Measurements from ENCODE around the gene FLNA. TPM values are rescaled to one million over a fixed set of nuclear protein-coding genes. Genes with fewer than 3 reads are reported as not detected.

Gene FLNA
- total and polyA plus RNA-seq, 4 experiments from 2014 or later = 87.4 to 871 (median 761) TPM

DNA sequence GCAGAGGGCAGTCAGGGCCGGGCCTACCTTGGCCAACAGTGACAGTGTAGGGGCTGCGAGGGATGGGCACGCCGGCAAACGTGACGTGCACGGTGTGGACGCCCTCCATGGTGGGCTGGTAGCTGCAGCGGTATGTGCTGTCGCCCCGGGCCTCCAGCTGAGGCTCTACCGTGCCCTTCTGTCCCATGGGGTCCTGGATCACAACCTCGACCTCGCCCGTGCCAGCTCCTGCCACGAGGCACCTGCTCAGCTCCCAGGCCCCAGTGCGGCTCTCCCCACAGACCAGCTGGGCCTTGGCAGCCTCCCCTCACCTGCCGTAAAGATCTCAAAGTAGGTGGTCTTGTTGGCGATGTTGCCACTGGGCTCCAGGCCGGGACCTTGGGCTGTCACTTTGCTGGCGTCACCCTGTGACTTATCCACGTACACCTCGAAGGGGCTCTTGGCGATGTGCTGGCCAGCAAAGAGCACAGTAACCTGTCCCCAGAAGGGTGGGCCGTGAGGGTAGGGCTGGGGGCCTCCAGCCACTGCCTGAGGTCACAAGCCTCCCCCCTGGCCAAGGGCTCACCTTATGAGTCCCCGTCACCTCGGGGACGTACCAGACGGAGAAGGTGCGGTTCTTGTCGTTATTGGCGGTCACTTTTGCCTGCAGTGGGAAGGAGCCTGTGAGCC is 8.3 kb downstream of the FLNA start:
- ChIA-PET POLR2A (ENCODE audit: partially characterized antibody) (interaction anchor here (6.8 to 10.9 kb wide), 2 partner anchors 13 to 32 kb away, joined by 69 to 245 read pairs; partner anchors contain the start of gene RPL10), CTCF (ENCODE audit: partially characterized antibody) (interaction anchor here (0.7 to 1.4 kb wide), 2 partner anchors 9 to 33 kb away, joined by 3 read pairs; no protein-coding TSS in a partner anchor)
- peak overlapping the region; percentile 92 for H3K27ac ChIP-seq (ENCODE audit: low read depth, low read length)

DNA sequence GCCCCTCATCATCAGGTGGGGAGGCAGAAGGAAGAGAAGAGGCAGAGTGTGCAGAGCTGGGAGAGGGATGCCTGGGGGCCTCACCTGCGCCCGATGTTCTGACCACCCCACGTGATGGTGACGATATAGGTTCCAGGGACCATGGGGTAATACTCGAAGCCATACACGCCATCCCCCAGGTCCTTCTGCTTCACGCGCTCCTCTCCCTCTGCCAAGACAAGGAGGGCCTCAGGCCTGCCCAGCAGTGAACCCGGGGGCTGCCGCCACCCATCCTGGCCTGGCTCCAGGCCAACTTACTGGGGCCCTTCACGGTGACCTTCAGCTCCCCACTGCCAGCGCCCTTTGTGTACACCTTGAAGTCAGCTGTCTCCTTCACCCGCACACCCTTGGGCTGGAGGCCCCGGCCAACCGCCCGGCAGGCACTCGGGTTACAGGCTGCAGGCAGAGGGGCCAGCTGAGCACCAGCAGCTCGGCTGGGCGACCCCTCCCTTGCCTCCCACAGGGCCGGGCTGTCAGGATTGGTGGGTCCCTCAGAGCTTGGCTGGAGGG is 9.3 kb downstream of the FLNA start:
- peaks cover 1 to 55% (median 18%) of the 10 kb centered on the region in 4 donors for H3K4me1 Mint-ChIP-seq
- H3K27ac Mint-ChIP-seq = peak overlapping the region; percentile 52 to 83 (median 69)
- Histone ChIP-seq H3K4me3 (ENCODE audit: low read length in 2 of 2) (no peak overlapping the region), H3K27ac (ENCODE audit: low read depth, low read length) (no peak overlapping the region), H3K27me3 (ENCODE audit: insufficient read depth, low read length) (no peaks in the 10 kb centered on the region), H3K4me1 (ENCODE audit: insufficient read depth, low read length) (peaks cover 69% of the 10 kb centered on the region), H3K36me3 (ENCODE audit: insufficient read depth, low read length) (peaks cover 70% of the 10 kb centered on the region), H3K9me3 (ENCODE audit: control insufficient read depth in 1 of 2, low read length in 2 of 2) (no peaks in the 10 kb centered on the region)
- no peaks in the 10 kb centered on the region for H3K9me3 Mint-ChIP-seq
- peak overlapping the region in 3 of 8 donors; percentile 5 to 32 (median 7) for H3K4me3 Mint-ChIP-seq
- peaks cover 14 to 41% of the 10 kb centered on the region in 2 donors for H3K36me3 Mint-ChIP-seq
- CTCF ChIA-PET (ENCODE audit: partially characterized antibody) = interaction anchor here (0.7 to 1.9 kb wide), 2 partner anchors 9 to 34 kb away, joined by 3 to 4 read pairs; partner anchors contain the start of gene FLNA
- DNase-seq = no peak
- POLR2A ChIA-PET (ENCODE audit: partially characterized antibody) = interaction anchor here (6.8 to 10.9 kb wide), 2 partner anchors 12 to 33 kb away, joined by 69 to 245 read pairs; partner anchors contain the start of gene RPL10
- intact Hi-C loops (cut with micrococcal nuclease) = no loop called here
- no peaks in the 10 kb centered on the region for H3K27me3 Mint-ChIP-seq

More for the DNA sequence above, 8.3 kb downstream of the FLNA start:
- H3K36me3 ChIP-seq (ENCODE audit: insufficient read depth, low read length) = peaks cover 64% of the 10 kb centered on the region
- no peak for DNase-seq
- no peaks in the 10 kb centered on the region for H3K9me3 Mint-ChIP-seq
- H3K4me3 ChIP-seq (ENCODE audit: low read length in 2 of 2) = no peak overlapping the region
- no peaks in the 10 kb centered on the region for H3K27me3 ChIP-seq (ENCODE audit: insufficient read depth, low read length)
- peaks cover 64% of the 10 kb centered on the region for H3K4me1 ChIP-seq (ENCODE audit: insufficient read depth, low read length)
- no peaks in the 10 kb centered on the region for H3K27me3 Mint-ChIP-seq
- H3K36me3 Mint-ChIP-seq = peaks cover 14 to 44% of the 10 kb centered on the region in 2 donors
- no peaks in the 10 kb centered on the region for H3K9me3 ChIP-seq (ENCODE audit: control insufficient read depth in 1 of 2, low read length in 2 of 2)
- peaks cover 1 to 47% (median 18%) of the 10 kb centered on the region in 4 donors for H3K4me1 Mint-ChIP-seq
- H3K4me3 Mint-ChIP-seq = no peak overlapping the region
- H3K27ac Mint-ChIP-seq = peak overlapping the region in 6 of 7 donors; percentile 31 to 86 (median 54)
- intact Hi-C loops (cut with micrococcal nuclease) = no loop called here

DNA sequence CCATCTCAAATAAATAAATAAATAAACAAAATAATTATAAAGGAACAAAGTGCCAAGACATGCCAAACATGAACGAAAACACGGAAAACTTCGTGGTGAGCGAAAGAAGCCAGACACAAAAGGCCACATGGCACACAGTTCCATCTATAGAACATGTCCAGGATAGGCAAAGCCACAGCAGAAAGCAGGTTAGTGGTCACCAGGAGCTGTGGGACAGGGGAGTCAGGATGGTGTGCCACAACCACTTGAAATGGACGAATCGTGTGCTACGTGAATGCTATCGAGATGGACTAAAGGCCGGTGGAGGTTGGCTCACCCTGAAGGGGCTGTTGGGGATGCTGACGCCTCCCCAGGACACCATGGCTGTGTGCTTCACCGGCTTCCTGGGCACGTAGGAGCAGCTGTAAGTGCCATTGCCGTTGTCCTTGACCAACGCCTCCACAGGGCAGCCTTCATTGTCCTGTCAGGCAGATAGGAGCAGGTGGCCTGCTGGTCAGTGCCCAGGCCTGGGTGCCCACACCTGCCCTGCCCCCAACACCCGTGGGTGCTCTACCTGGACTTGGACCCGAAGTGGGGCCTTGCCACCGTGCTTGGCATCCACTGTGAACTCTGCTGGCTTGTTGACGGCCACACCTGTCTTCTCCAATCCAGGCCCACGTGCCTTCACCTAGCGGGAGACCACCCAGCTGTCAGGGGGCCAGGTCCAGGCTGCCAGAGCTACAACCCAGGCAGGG is 10.6 kb downstream of the FLNA start:
- H3K27me3 Mint-ChIP-seq = no peaks in the 10 kb centered on the region
- ChIA-PET POLR2A (ENCODE audit: partially characterized antibody) (interaction anchor here (0.9 to 10.9 kb wide), 2 partner anchors 11 to 16 kb away, joined by 3 to 245 read pairs; no protein-coding TSS in a partner anchor), CTCF (ENCODE audit: partially characterized antibody) (interaction anchor here (1.9 kb wide), 1 partner anchor 11 kb away, joined by 4 read pairs; the partner anchor contains the start of gene FLNA)
- no peak overlapping the region for H3K4me3 ChIP-seq (ENCODE audit: low read length in 2 of 2)
- peak overlapping the region in 2 of 8 donors; percentile 32 to 43 for H3K4me3 Mint-ChIP-seq
- no peaks in the 10 kb centered on the region for H3K27me3 ChIP-seq (ENCODE audit: insufficient read depth, low read length)
- DNase-seq = no peak
- peaks cover 1 to 51% (median 15%) of the 10 kb centered on the region in 4 donors for H3K4me1 Mint-ChIP-seq
- peaks cover 81% of the 10 kb centered on the region for H3K4me1 ChIP-seq (ENCODE audit: insufficient read depth, low read length)
- H3K9me3 Mint-ChIP-seq = no peaks in the 10 kb centered on the region
- intact Hi-C loops (cut with micrococcal nuclease) = no loop called here
- peaks cover 11 to 36% of the 10 kb centered on the region in 2 donors for H3K36me3 Mint-ChIP-seq
- no peaks in the 10 kb centered on the region for H3K9me3 ChIP-seq (ENCODE audit: control insufficient read depth in 1 of 2, low read length in 2 of 2)
- peaks cover 82% of the 10 kb centered on the region for H3K36me3 ChIP-seq (ENCODE audit: insufficient read depth, low read length)
- peak overlapping the region in 6 of 7 donors; percentile 25 to 85 (median 54) for H3K27ac Mint-ChIP-seq
- H3K27ac ChIP-seq (ENCODE audit: low read depth, low read length) = no peak overlapping the region

DNA sequence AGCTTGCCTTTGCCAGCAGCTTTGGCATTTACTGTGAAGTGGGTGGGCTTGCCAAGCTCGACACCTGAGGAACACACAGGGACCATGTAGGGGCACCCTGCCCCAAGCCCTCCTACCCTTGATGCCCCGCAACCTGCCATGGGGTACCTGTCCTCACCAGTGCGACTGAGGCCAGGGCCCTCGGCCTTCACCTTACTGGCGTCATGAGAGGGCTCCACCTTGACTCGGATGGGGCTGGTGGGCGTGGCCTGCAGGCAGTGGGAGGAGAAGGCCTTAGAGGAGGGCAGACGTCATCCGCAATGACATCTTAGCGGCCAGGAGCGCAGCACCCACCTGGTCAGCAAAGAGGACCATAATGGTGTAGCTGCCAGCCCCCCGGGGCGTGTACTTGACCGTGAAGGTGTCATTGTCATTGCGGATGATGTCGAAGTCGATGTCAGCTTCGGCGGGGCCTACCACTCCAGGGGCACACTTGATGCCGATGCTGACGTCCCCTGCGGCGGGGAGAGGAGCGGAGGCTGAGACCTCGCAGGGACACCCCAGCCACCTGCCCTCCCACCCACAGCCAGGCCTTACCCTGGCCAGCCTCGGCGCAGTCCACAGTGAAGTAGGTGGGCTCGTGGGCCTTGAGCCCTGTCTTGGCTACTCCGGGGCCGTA is 12.2 kb downstream of the FLNA start:
- Histone ChIP-seq H3K27me3 (ENCODE audit: insufficient read depth, low read length) (no peaks in the 10 kb centered on the region), H3K36me3 (ENCODE audit: insufficient read depth, low read length) (peaks cover 90% of the 10 kb centered on the region), H3K27ac (ENCODE audit: low read depth, low read length) (peak overlapping the region; percentile 9), H3K9me3 (ENCODE audit: control insufficient read depth in 1 of 2, low read length in 2 of 2) (no peaks in the 10 kb centered on the region), H3K4me3 (ENCODE audit: low read length in 2 of 2) (no peak overlapping the region), H3K4me1 (ENCODE audit: insufficient read depth, low read length) (peaks cover 84% of the 10 kb centered on the region)
- Mint-ChIP-seq H3K4me1 (peaks cover 5 to 52% (median 8%) of the 10 kb centered on the region in 4 donors), H3K9me3 (no peaks in the 10 kb centered on the region), H3K27me3 (no peaks in the 10 kb centered on the region), H3K4me3 (no peak overlapping the region), H3K36me3 (peaks cover 15 to 37% of the 10 kb centered on the region in 2 donors), H3K27ac (peak overlapping the region in 6 of 7 donors; percentile 36 to 91 (median 53))
- intact Hi-C loops (cut with micrococcal nuclease) = no loop called here
- ChIA-PET POLR2A (ENCODE audit: partially characterized antibody) (interaction anchor here (0.8 to 10.9 kb wide), 4 partner anchors 9 to 156 kb away, joined by 3 to 245 read pairs (median 5); no protein-coding TSS in a partner anchor), CTCF (ENCODE audit: partially characterized antibody) (interaction anchor here (1.5 kb wide), 1 partner anchor 11 kb away, joined by 4 read pairs; no protein-coding TSS in a partner anchor)
- DNase-seq = no peak

DNA sequence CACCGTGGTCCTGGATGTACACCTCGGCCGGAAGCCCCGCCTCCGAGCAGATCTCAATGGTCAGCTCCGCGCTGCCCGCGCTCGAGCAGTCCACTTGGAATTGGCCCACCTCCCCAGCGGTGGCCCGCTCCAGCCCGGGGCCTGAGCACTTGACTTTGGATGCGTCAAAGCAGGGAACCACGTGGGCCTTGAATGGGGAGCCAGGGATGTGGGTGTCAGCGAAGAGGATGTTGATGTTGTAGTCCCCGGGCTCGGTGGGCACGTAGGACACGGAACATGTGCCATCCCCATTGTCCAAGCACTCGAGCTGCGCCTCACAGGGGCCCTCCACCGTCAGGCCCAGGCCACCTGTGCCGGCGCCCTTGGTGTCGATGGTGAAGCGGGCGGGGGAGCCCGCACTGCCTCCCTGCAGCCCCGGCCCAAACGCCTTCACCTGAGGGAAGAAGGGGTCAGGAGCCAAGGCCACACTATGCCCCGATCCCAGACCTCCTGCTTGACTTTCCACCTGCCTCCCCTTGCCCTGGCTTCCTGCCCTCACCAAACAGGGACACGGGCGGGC is 14.2 kb downstream of the FLNA start:
- Mint-ChIP-seq H3K27ac (peak overlapping the region in 5 of 7 donors; percentile 52 to 91 (median 78)), H3K36me3 (peaks cover 13 to 41% of the 10 kb centered on the region in 2 donors), H3K27me3 (no peaks in the 10 kb centered on the region), H3K4me3 (no peak overlapping the region), H3K4me1 (peaks cover 4 to 52% (median 15%) of the 10 kb centered on the region in 4 donors), H3K9me3 (no peaks in the 10 kb centered on the region)
- Histone ChIP-seq H3K27ac (ENCODE audit: low read depth, low read length) (peak overlapping the region; percentile 46), H3K36me3 (ENCODE audit: insufficient read depth, low read length) (peaks cover 82% of the 10 kb centered on the region), H3K9me3 (ENCODE audit: control insufficient read depth in 1 of 2, low read length in 2 of 2) (no peaks in the 10 kb centered on the region), H3K4me1 (ENCODE audit: insufficient read depth, low read length) (peaks cover 84% of the 10 kb centered on the region), H3K27me3 (ENCODE audit: insufficient read depth, low read length) (no peaks in the 10 kb centered on the region), H3K4me3 (ENCODE audit: low read length in 2 of 2) (no peak overlapping the region)
- peak in 1 of 5 donors; percentile 16 for DNase-seq
- ChIA-PET POLR2A (ENCODE audit: partially characterized antibody) (interaction anchor here (0.8 to 1.7 kb wide), 2 partner anchors 9 kb away, joined by 3 to 6 read pairs; no protein-coding TSS in a partner anchor), CTCF (ENCODE audit: partially characterized antibody) (no interaction called here)
- intact Hi-C loops (cut with micrococcal nuclease) = no loop called here

DNA sequence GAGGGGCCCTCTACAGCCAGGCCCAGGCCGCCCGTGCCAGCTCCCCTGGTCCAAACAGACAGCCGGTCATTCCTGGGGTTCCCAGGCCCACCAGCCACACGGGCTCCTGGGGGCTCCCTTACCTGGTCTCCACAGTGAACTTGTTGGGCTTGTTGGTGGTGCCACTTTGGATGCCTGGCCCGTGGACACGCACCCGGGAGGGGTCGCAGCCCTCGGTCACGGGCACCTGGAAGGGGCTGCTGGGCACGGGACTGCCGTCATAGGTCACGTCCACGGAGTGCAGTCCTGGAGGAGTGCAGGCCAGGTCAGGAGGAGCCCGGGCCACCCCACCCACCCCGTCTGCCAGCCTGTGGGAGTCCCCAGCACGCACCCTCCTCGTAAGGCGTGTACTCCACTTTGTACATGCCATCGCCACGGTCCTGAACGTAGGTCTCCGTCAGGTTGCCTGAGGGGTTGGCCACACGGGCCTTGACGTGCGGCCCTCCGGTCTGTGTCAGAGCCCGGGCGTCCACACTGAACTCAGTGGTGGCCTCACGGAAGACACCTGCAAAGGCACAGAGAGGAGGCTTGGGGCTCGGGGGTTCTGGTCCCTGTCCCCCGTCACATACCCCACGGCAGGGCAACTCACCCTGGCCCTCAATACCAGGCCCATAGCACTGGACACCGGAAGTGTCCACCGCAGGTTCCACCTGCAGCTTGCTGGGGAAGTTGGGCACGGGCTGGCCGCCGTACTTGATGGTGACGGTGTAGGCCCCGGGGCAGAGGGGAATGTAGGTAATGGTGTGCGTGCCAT is 14.9 kb downstream of the FLNA start:
- Mint-ChIP-seq H3K27ac (peak overlapping the region in 3 of 7 donors; percentile 57 to 70 (median 58)), H3K9me3 (no peaks in the 10 kb centered on the region), H3K27me3 (no peaks in the 10 kb centered on the region), H3K4me3 (no peak overlapping the region), H3K36me3 (peaks cover 8 to 37% of the 10 kb centered on the region in 2 donors), H3K4me1 (peaks cover 4 to 48% (median 15%) of the 10 kb centered on the region in 4 donors)
- no peaks in the 10 kb centered on the region for H3K27me3 ChIP-seq (ENCODE audit: insufficient read depth, low read length)
- peaks cover 85% of the 10 kb centered on the region for H3K4me1 ChIP-seq (ENCODE audit: insufficient read depth, low read length)
- CTCF ChIA-PET (ENCODE audit: partially characterized antibody) = no interaction called here
- peak in 1 of 5 donors; percentile 16 for DNase-seq
- no peak overlapping the region for H3K4me3 ChIP-seq (ENCODE audit: low read length in 2 of 2)
- POLR2A ChIA-PET (ENCODE audit: partially characterized antibody) = interaction anchor here (0.8 to 12.9 kb wide), 3 partner anchors 7 to 10 kb away, joined by 3 to 245 read pairs (median 6); no protein-coding TSS in a partner anchor
- intact Hi-C loops (cut with micrococcal nuclease) = no loop called here
- H3K27ac ChIP-seq (ENCODE audit: low read depth, low read length) = no peak overlapping the region
- H3K9me3 ChIP-seq (ENCODE audit: control insufficient read depth in 1 of 2, low read length in 2 of 2) = no peaks in the 10 kb centered on the region
- peaks cover 80% of the 10 kb centered on the region for H3K36me3 ChIP-seq (ENCODE audit: insufficient read depth, low read length)

Data from CD4-positive, alpha-beta memory T cell (primary cell).